HG03196 (cell line): ENCODE results near the gene CTNNBL1.

Source experiments
- ATAC-seq: cut with Tn5 transposase; IDR thresholded peaks from one replicate; pipeline ENCODE4 v1.9.1; 2021; ENCODE audit not compliant: unreplicated experiment

Gene CTNNBL1

GRCh38 chr20:37808233-37809070 lies 114.6 kb downstream of the CTNNBL1 start:
- ATAC-seq: no peak

GRCh38 chr20:37810027-37810426 lies 116.2 kb downstream of the CTNNBL1 start:
- ATAC-seq: no peak

DNA sequence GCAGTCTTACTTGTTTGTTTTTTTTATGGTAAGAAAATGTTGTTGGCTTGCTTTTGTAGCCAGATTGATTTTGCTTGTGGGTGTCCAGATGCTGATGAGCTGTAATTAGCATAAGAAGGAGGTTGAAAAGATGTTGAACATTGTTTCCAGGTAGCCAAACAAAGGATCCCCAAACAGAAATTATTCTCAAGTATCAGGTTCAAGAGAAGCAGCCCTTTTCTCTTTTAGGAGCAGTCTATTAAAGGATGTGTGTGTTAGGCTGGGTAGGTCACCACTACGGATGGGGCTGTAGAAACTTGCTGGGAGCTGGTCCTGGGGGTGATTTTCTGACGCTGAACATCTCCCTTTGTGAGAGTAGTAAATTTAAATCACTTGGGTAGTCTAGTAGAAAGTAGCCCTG lies 122.2 kb downstream of the CTNNBL1 start:
- no peak for ATAC-seq

DNA sequence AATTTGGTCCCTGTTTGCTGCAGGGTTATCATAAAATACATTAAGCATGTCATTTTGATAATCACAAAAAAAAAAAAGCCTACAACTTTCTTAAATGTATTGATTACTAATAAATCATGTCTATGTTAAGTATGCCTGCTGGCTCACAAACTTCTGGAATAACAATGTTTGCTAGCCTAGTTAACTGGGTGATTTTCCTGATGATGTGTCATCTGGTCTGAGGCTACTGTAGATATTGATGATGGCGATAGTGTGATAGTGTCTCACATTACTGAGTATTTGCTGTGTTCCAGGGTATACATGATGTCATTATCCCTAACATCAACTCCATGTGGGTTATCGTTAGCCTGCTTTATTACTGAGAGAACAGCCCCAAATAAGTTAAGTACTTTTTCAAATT lies 122.9 kb downstream of the CTNNBL1 start:
- no peak for ATAC-seq

DNA sequence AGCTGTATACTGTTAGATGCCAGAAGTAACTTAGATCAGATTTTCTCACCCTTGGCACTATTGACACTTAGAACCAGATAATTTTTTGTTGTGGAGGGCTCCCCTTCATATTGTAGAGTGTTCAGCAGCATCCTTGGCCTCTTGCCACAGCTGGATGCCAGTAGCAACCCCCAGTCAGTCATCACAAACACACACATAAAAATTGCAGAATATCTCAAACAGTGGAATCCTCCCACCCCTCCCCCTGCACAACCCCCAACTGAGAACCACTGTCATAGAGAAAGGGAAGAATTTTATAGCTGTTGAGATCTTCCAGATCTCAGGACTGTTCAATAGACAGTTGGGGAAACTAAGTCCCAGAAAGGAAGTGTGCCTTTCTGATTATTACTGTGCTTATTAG lies 127.9 kb downstream of the CTNNBL1 start:
- no peak for ATAC-seq

DNA sequence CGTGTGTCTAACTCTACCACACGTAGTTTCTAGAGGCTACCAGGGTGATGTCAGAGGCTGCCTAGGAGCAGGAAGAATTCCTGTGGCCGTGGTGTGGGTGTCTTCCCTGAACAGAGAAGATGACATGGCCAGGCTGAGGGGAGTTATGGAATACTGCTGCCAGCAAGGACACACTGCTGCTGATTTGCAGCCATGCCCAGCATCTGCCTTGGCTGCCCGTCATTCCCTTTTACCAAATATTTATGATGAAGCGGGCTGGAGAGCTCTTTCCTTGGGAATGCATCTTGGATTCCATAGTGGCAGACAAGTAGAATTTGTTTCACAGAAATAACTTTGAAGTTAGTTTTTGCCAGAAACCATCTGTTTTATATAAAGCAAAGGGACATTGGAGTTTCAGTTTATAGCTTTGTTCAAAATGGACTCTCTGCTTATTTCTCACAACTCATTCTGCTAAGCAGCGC lies 128.3 kb downstream of the CTNNBL1 start:
- ATAC-seq: no peak

- ATAC-seq: no peak
Measured at GRCh38 chr20:37823296-37823980, 129.6 kb downstream of the CTNNBL1 start.

DNA sequence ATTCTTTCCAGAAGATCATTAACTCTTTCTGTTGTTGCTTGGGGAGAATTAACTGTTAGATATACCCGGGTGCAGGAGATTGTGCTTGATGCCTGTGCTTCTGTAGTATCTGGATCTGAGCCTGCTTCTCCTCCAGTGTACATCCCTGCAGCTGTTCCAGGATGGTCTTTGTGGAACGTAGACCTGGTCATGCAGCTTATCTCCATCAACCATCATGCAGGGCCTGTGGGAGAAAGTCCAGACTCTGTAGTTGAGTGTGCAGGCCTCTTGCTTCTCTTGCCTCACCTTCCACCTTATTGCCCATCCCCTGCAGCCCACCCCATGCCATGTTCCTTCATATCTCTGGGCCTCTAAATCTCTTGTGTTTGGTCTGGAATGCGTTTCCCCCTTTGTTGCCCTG lies 133.8 kb downstream of the CTNNBL1 start:
- no peak for ATAC-seq

DNA sequence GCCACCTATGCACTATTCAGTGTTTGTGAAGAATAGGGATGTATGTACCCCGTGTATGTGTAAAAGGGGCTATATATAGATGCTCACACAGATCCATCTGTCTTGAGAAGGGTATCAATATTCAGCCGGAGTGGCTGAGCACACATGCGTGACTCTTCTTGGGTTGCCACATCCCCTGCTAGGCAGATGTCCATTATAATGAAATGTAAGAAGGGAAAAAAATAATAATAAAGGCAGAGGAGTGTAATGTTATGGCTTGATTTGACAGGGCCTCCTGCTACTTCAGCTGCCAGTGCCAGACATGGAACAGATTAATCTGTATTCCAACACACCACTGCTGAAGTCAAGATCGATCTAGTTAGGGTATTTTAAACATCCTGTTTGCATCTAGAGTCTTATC lies 134.9 kb downstream of the CTNNBL1 start:
- no peak for ATAC-seq

DNA sequence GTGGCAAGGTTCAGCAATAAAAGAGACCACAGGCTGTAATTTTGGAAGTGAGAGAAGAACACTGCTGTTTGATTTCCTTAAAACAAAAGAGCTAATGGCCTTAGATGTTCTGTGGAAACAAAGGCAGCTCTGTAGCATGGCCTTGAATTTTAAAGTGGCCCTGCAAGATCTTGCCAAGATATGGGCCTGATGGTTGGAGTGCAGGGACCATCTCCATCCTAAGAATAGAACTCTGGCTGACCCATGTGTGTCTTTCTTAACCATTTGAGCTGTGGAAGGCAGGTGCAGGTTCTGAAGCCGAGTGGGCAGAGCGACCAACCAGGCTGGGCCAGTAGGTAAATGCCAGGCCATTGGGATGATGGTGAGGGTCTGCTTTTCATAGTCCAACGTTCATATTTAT lies 135.3 kb downstream of the CTNNBL1 start:
- ATAC-seq: no peak

- ATAC-seq: no peak
Measured at GRCh38 chr20:37833221-37833896, 139.5 kb downstream of the CTNNBL1 start.

DNA sequence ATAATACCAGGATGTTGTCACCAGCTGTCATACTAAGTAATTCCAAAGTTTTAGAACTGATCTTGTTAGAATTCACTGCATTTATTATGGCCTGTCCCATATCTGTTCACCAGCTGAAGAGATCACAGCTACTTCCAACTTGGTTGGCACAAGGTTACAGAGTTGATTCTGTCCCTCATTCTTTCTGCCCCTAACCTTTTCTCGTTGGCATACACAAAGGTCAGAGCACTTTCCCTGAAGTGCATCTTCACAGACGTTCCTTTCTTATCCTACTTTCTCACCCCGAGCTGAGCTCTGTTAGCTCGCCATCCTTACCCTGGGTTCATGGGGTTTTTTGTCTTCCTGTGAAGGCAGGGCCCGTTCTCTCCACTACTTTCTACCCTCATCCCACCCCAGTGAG lies 143.1 kb downstream of the CTNNBL1 start:
- ATAC-seq: no peak

GRCh38 chr20:37837924-37838323 lies 144.1 kb downstream of the CTNNBL1 start:
- no peak for ATAC-seq

DNA sequence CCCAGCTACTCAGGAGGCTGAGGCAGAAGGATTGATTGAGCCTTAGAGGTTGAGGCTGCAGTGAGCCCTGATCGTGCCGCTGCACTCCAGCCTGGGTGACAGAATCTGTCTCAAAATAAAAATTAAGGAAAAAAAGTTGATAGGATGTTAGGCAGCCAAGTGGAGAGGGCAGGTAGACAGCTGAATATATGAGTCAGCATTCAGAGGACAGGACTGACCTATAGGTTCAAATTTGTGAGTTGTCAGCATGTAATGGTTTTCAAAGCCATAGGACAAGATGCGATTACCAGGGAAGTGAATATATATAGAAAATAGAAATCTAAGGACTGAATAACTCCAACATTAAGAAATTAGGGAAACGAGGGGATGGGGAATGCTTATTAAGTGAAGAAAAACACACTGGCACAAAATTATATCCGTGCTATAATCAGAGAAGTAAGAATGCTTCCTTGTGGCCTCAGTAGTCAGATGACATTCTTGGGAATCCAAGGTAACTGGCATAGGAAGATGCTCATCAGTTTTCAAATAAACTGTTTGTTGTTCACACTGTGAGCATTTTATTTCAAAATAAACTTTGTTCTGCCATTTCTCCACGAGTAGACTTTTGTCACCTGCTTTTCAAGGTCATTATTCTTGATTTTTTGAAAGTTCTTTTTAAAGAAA lies 145.1 kb downstream of the CTNNBL1 start:
- ATAC-seq: no peak

DNA sequence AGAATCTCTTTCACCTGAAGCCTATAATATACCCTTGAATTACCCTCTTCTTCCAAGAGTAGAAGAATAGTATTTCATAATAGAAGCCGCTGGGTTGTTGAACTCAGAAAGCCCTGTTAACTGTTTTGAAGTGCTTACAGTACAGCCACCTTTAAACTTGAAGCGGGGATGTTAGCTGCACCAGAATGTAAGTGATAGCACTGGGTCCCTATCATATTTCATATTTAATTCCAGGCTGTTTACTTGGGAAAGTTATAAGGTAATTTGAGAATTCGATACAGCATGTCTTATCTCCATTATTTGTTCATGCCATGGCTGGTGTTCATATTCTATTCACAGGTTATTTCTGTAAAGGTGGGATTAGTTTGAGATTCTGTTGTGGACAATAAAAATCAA lies 145.6 kb downstream of the CTNNBL1 start:
- no peak for ATAC-seq

- ATAC-seq: no peak
Measured at GRCh38 chr20:37839955-37840354, 146.1 kb downstream of the CTNNBL1 start.

- ATAC-seq: no peak
Measured at GRCh38 chr20:37841389-37841788, 147.6 kb downstream of the CTNNBL1 start.

DNA sequence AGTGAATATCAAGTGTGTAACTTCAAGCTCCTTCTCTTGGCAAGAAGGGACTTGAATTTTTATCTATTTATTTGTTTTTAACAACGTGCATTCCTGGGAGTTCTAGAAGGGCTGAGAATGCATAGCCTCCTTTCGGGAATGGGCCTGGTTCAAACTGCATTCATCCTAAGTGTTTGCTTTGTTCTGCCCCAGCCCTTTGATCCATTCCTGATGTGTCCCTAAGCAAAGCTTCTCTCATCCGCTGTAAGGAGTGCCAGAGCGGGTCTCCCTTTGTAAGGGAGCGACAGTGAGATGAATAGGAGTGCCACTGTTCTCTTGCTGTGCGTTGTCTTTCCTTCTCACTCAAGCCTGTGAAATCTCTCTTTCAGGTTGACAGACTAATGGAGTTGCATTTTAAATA lies 148.1 kb downstream of the CTNNBL1 start:
- ATAC-seq: no peak

GRCh38 chr20:37845241-37845681 lies 151.4 kb downstream of the CTNNBL1 start:
- no peak for ATAC-seq

GRCh38 chr20:37845878-37846277 lies 152.0 kb downstream of the CTNNBL1 start:
- ATAC-seq: no peak

DNA sequence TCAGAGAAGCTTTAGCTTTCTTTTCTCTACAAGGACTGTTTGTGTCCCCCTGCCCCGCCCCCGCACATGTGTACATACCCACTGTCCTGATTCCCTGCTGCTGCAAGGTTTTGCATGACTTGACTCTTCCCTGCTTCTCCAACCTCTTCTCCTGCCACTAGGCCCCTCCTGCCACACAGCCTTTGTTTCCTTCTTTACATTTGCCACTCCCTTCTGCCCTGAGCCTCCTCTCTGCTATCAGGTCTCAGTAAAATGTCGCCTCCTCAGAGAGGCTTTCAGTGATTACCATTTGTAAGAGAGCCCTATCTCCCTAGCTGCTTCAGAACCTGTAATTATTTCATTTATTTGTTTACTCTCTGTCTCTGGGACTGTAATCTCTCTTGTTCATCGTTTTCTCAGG lies 152.7 kb downstream of the CTNNBL1 start:
- ATAC-seq: no peak
